Stimulated activated CD4-positive, alpha-beta T cell treated with anti-CD3 and anti-CD28 coated beads, TNF-alpha, amount 100 ng/mL, for 4 hours (primary cell): Measurements from ENCODE around the gene RGS6.

Source experiments
- DNase-seq, 3 experiments: peaks; one replicate each; pipeline ENCODE4 v3.0.0-alpha.2; 2020; ENCODE audit warnings: low read depth in 3 of 3

The RGS6 gene

DNA sequence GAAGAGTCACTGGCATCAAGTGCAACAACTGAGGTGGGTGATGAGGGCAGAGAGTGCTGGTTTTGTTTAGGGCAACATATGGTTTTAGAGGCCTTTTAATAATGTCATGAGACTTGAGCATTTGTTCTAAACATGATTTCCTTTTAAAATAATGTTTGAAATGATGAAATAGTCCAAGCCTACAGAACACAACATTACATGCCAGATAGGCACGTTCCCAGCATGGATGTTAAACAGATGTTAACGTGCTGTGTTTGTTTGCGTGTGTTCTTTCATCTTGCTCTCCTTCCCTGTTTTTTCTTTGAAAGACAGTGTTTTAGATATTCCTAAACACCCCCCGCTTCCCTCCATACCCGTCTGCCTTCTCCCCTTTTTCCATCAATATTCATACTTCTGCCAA lies 82.3 kb downstream of the RGS6 start:
- DNase-seq = no peak

DNA sequence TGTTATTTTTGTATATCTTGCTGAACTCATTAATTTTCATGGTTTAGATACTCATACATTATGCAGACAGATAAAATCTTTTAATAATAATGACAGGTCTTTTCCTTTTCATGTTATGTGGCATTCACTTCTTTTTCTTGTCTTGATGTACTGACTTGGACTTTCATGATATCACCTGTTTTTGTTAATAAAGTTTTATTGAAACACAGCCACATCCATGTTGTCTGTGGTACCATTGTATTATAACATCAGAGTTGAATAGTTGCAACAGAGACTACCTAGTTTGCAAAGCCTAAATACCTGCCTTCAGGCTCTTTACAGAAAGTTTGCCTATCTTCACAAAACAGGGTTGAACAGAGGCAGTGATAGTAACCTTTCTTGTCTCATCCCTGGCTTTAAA lies 85.1 kb downstream of the RGS6 start:
- DNase-seq = no peak

GRCh38 chr14:72023128-72024042 lies 91.2 kb downstream of the RGS6 start:
- no peak for DNase-seq

DNA sequence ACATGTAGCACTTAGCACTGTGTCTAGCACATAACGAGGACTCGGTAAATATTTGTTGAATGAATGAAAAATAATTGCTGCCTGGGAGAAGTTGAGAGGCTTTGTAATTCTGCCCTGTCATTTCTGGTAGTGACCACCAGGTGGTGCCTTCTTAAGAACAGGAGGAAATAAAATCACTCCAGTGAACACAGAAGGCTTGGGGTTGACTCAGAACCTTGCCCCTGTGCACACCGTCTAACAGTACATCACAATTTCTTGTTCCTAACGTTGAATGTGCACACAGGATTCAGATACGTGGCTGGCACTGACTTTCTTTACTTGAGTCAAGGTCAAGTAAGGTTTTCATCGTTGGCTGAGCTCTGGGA lies 91.8 kb downstream of the RGS6 start:
- no peak for DNase-seq

- DNase-seq = no peak
Measured at GRCh38 chr14:72024504-72024903, 92.3 kb downstream of the RGS6 start.

DNA sequence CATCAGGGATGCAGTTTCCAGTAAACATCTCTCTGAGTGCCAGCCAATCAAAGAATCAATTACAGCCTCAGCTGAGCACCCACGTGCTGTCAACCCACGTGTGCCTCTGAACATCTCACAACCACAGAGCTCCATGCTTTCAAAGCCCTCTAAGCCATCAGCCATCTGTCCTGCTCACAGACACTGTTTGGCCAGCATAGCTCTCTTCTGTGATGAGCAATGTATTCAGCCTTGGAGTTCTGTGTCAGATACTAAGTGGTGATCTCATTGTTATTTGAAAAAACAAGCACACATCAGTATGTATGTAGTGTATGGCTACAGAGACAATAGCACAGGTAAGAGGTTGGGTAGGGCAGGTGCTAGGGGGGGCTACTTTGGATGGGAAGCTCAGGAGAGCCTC lies 94.3 kb downstream of the RGS6 start:
- DNase-seq = no peak

- DNase-seq = no peak
Measured at GRCh38 chr14:72027061-72027460, 94.8 kb downstream of the RGS6 start.

GRCh38 chr14:72033365-72033764 lies 101.1 kb downstream of the RGS6 start:
- no peak for DNase-seq

DNA sequence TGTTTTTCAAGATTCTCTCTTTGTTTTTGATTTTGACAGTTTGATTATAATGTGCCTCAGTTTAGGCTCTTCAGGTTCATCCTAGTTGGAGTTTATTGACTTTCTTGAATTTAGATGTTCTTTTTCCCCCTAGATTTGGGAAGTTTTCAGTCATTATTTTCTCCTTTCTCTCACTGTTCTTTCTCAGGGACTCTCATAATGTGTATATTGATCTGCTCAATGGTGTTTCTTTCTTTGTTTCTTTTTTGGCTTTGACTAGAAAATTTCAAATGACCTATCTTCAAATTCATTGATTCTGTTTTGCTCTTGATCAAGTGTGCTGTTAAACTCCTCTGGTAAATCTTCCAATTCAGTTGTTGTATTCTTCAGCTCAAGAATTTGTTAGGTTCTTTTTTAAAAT lies 108.3 kb downstream of the RGS6 start:
- DNase-seq = no peak

GRCh38 chr14:72045271-72045670 lies 113.0 kb downstream of the RGS6 start:
- DNase-seq = no peak

DNA sequence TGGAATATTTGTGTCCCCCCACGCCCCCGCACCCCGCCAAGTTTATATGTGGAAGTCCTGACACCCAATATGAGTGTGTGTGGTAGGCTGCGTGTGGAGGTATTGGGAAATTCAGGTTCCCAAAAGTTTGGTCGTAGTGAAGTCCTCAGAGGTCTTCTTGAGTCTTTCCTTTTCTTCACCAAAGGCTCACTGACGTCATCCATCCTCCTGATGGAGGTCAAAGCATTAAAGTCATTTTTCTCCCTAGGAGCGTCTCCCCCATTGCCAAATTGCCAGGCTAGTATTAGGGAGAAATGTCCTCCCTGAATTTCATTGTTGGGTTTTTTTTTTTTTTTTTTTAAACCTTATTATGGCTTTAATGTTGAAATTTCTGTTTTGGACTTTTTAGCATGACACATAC lies 113.7 kb downstream of the RGS6 start:
- DNase-seq = no peak

- DNase-seq = no peak
Measured at GRCh38 chr14:72049462-72049861, 117.2 kb downstream of the RGS6 start.

GRCh38 chr14:72052356-72052755 lies 120.1 kb downstream of the RGS6 start:
- no peak for DNase-seq

GRCh38 chr14:72053651-72054050 lies 121.4 kb downstream of the RGS6 start:
- no peak for DNase-seq

DNA sequence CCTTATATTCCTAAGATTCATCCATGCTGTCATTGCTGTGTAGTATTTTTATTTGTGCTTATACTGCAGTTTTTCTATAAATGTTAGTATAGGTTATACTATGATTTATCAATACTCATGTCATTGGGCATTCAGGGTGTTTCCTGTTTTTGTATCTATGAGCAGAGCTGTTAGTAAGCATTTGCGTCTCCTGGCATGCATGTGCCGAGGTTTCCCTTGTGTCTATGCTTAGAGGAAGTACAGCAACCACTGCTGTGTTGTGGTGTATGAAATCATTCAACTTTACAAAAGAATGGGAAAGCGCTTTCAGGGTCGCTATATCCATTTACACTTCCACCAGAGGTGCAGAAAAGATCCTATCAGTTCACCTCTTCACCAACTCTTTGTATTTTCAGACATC lies 122.7 kb downstream of the RGS6 start:
- DNase-seq = no peak

GRCh38 chr14:72057701-72058285 lies 125.6 kb downstream of the RGS6 start:
- DNase-seq = no peak

GRCh38 chr14:72060460-72060859 lies 128.2 kb downstream of the RGS6 start:
- DNase-seq = no peak

DNA sequence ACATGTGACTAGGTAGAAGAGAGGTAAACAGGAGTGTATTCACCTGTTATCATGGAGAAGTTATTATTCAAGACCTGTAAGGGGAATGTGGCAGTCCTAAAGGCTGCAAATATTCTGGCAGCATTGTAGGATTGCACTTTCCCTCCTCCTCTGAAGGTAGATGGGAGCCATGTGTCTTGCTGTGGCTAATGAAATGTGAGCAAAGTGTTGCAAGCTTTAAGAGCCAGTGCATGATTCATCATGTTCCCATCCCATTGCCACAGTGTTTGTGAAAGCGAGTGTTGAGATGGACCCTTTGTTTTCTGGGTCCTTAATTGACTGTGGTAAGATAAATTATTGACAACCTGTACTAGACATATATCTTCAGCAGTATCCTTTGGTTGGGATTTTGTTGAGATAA lies 128.7 kb downstream of the RGS6 start:
- DNase-seq = no peak

DNA sequence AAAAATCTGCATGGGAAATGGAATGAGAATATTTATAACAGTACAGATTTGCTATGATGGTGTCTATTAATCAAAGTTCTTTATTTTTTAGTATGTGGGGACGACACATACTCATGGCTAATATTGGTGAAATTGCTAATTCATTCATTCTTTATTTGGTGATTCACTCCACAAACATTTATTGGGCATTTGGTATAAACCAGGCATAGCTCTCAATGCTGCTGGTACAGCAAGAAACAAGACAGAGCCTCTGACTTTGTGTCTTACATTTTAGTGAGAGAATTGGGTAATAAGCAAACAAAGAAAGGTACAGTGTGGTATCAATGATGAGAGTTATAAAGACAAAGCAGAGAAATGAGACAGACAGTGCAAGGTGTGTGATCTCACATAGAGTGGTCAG lies 129.5 kb downstream of the RGS6 start:
- no peak for DNase-seq

DNA sequence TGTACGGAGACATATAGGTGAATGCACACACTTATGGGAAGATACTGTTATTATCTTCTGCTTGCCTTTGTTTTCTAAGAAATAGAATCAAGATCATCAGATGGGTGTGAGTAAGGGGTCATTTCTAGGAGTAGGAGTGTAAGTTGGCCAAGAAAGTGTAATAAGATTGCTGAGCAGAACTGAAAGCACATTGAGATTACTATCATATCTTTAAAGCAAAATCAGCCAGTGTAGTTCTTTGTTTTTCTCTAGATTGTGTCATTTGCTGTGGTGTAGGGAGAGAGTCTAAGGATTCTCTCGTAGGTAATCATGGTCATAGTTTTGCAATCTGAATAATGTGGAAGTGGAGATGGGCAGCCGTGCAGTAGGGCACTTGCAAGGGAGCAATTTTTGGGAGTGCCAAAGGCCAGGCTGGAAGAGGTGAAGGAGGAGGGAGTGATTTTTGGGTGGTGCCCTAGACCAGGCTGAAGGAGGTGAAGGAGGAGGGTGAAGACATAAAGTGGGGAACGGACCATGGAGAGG lies 131.6 kb downstream of the RGS6 start:
- no peak for DNase-seq

DNA sequence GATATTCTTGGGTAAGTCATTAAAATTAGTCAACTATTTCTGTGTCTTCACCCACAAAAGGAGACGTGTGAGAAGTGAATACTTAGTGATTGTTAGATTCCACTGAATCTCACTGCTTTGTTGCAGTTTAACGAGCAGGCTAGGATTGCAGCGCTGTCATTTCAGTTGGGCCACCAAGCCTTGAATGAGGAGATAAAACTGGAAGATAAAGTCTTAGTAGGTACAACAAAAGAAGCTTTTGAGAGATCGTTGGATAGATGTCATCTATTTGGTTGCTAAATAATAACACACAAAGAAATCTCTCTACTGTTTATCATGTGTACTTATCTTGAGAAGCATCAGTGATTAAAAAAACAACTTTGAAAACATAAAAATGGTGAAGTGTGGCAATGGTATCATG lies 132.3 kb downstream of the RGS6 start:
- no peak for DNase-seq

DNA sequence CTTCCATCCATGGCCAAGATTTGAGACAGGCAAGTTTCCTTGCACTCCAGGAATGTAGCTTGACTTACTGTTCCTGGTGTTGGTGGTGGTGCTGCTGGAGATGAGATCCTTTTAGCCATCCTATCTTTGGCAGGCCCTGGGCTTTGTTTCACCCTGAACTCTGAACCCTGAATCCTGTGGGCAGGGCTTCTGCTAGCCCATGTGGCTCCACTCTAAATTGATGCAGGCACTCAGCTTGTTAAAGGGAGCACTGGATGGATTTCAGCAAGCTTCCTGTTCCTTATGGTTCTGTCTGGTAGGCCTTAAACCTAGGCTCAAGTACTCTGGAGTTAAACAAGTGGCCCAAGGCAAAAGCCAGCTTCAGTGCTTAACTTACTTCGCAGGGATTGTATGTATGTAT lies 138.2 kb downstream of the RGS6 start:
- DNase-seq = no peak

DNA sequence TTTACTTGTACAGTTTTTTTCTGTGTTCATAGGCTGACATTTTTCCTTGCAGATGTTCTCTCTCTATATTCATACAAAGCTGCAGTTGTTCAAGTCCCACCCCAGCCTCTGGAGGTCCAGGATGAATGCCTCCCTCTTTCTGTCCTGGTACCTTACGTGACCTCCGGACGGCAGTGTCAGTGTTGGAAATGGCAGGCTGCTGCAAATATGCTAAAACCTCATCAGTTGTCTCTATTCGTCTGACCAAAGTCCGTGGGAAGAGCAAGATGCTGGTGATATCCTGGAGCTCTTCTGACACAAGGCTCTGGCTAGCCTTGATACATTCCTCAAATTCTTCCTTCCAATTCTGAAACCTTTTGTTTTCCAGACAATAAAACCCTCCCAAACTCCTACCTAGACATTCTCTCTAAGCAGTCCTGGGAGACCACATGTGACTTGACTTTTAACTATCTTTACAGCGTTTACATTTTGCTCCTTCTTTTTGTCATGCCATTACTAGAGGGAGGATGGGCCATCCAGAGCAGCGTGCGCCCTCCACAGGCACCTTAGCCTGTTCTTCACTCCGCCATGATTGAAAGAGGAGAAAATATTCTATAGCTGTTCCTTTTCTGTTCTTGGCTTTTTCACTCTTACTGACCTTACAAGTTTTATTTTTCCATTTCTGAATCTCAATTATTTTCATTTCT lies 143.6 kb downstream of the RGS6 start:
- DNase-seq = no peak
